Body of pancreas (tissue), 4 donors: ENCODE data around the gene GNB1.

Source experiments
- POLR2A ChIP-seq, 3 donors: fragments of 450-650 bp; IDR thresholded peaks; one replicate each; pipeline ENCODE4 v1.6.1; 2016; ENCODE audit warnings: antibody characterized with exemption in 3 of 3, mild to moderate bottlenecking in 2 of 3
- TF ChIP-seq, protein P1 (sequence below), 7 experiments: fragments of 450-650 bp in 4 of 7; fragments of 200-600 bp in 3 of 7; sonication (generic) in 3 of 7; IDR thresholded peaks; one replicate each; pipeline ENCODE4 v1.5.1; 2016 to 2019; ENCODE audit warnings: antibody characterized with exemption in 7 of 7

DNA sequence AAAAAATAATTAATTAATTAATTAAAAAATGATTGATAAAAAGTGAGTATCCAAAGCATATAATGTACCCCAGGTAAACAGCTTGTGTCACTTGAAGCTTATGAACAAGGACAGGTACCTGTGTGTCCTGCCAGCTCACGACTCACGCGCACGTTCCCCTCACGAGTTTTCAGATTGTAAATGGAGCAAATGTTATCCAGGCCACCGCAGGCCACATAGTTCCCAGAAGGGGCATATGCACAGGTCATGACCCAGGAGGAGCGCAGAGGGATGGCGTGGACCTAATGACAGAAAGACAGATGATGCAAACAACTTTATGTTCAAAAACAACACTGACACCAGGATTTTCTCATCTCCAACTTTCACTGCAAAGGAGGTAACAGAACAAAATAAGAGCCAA is 86.6 kb downstream of the GNB1 start:
- TF ChIP-seq, protein P1, sequence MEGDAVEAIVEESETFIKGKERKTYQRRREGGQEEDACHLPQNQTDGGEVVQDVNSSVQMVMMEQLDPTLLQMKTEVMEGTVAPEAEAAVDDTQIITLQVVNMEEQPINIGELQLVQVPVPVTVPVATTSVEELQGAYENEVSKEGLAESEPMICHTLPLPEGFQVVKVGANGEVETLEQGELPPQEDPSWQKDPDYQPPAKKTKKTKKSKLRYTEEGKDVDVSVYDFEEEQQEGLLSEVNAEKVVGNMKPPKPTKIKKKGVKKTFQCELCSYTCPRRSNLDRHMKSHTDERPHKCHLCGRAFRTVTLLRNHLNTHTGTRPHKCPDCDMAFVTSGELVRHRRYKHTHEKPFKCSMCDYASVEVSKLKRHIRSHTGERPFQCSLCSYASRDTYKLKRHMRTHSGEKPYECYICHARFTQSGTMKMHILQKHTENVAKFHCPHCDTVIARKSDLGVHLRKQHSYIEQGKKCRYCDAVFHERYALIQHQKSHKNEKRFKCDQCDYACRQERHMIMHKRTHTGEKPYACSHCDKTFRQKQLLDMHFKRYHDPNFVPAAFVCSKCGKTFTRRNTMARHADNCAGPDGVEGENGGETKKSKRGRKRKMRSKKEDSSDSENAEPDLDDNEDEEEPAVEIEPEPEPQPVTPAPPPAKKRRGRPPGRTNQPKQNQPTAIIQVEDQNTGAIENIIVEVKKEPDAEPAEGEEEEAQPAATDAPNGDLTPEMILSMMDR (IDR thresholded peaks at IDR 0.05) = no peak
- TF ChIP-seq POLR2A (IDR thresholded peaks at IDR 0.05) = no peak
